Epithelial cell of prostate (primary cell): ENCODE data around the gene SLC8A1.

ENCODE experiments used
- DNase-seq: peaks from one replicate; pipeline ENCODE4 v3.0.0-alpha.2; 2011; ENCODE audit warnings: low read depth, low spot score
- H3K27ac ChIP-seq: fragments of 450-650 bp; 2 replicates; pipeline ENCODE4 v1.5.1; 2017; ENCODE audit warnings: mild to moderate bottlenecking

SLC8A1 gene

GRCh38 chr2:40213619-40214018 lies 238.3 kb downstream of the SLC8A1 start:
- no peak overlapping the region for H3K27ac ChIP-seq
- no peak for DNase-seq

- no peak overlapping the region for H3K27ac ChIP-seq
- DNase-seq, result no peak
Measured at GRCh38 chr2:40213071-40213470, 238.8 kb downstream of the SLC8A1 start.

GRCh38 chr2:40210968-40211353 lies 240.9 kb downstream of the SLC8A1 start:
- H3K27ac ChIP-seq, result no peak overlapping the region
- DNase-seq, result no peak

GRCh38 chr2:40210344-40210967 lies 241.4 kb downstream of the SLC8A1 start:
- H3K27ac ChIP-seq, result no peak overlapping the region
- no peak for DNase-seq

- no peak for DNase-seq
- no peak overlapping the region for H3K27ac ChIP-seq
Measured at GRCh38 chr2:40209761-40210160, 242.1 kb downstream of the SLC8A1 start.

- no peak overlapping the region for H3K27ac ChIP-seq
- no peak for DNase-seq
Measured at GRCh38 chr2:40208463-40208862, 243.4 kb downstream of the SLC8A1 start.

GRCh38 chr2:40204268-40204667 lies 247.6 kb downstream of the SLC8A1 start:
- no peak for DNase-seq
- H3K27ac ChIP-seq, result no peak overlapping the region

GRCh38 chr2:40202798-40203400 lies 249.0 kb downstream of the SLC8A1 start:
- no peak for DNase-seq

GRCh38 chr2:40201425-40201824 lies 250.5 kb downstream of the SLC8A1 start:
- DNase-seq, result no peak
- H3K27ac ChIP-seq, result no peak overlapping the region

More at GRCh38 chr2:40202798-40203400, 249.0 kb downstream of the SLC8A1 start:
- no peak overlapping the region for H3K27ac ChIP-seq

GRCh38 chr2:40200366-40200915 lies 251.4 kb downstream of the SLC8A1 start:
- DNase-seq, result no peak
- no peak overlapping the region for H3K27ac ChIP-seq

GRCh38 chr2:40199771-40200170 lies 252.1 kb downstream of the SLC8A1 start:
- H3K27ac ChIP-seq, result no peak overlapping the region
- no peak for DNase-seq

- H3K27ac ChIP-seq, result no peak overlapping the region
- no peak for DNase-seq
Measured at GRCh38 chr2:40197121-40197520, 254.8 kb downstream of the SLC8A1 start.

- no peak for DNase-seq
- no peak overlapping the region for H3K27ac ChIP-seq
Measured at GRCh38 chr2:40193670-40194026, 258.2 kb downstream of the SLC8A1 start.

GRCh38 chr2:40192864-40193669 lies 258.8 kb downstream of the SLC8A1 start:
- no peak overlapping the region for H3K27ac ChIP-seq
- peak; percentile 45 for DNase-seq

GRCh38 chr2:40190457-40190856 lies 261.4 kb downstream of the SLC8A1 start:
- no peak for DNase-seq
- H3K27ac ChIP-seq, result no peak overlapping the region

- DNase-seq, result no peak
- no peak overlapping the region for H3K27ac ChIP-seq
Measured at GRCh38 chr2:40189881-40190280, 262.0 kb downstream of the SLC8A1 start.

GRCh38 chr2:40187054-40187453 lies 264.8 kb downstream of the SLC8A1 start:
- DNase-seq, result no peak
- no peak overlapping the region for H3K27ac ChIP-seq

- H3K27ac ChIP-seq, result no peak overlapping the region
- DNase-seq, result no peak
Measured at GRCh38 chr2:40184551-40184950, 267.3 kb downstream of the SLC8A1 start.

GRCh38 chr2:40181855-40182254 lies 270.0 kb downstream of the SLC8A1 start:
- no peak for DNase-seq
- no peak overlapping the region for H3K27ac ChIP-seq

GRCh38 chr2:40179801-40180200 lies 272.1 kb downstream of the SLC8A1 start:
- no peak overlapping the region for H3K27ac ChIP-seq
- DNase-seq, result no peak

- no peak for DNase-seq
- no peak overlapping the region for H3K27ac ChIP-seq
Measured at GRCh38 chr2:40178971-40179370, 272.9 kb downstream of the SLC8A1 start.
